Activated CD4-positive, alpha-beta T cell treated with anti-CD3 and anti-CD28 coated beads for 36 hours (primary cell): ENCODE measurements around the gene RPS6KL1. TPM values are rescaled to one million over a fixed set of nuclear protein-coding genes. Genes with fewer than 3 reads are reported as not detected.

ENCODE experiments used
- ATAC-seq: fragments of 200-7000 bp; cut with Tn5 transposase; one replicate; pipeline ENCODE4 v1.10.0; 2021; ENCODE audit warnings: mild to moderate bottlenecking, moderate library complexity
- CTCF ChIA-PET: fragments of 350-600 bp; sonication (Branson Sonifier 250); formaldehyde crosslinking; loops from one replicate; lab custom pipeline; 2021; ENCODE audit warnings: antibody characterized with exemption; lab: Charles Lee
- POLR2A ChIA-PET: fragments of 350-600 bp; sonication (Branson Sonifier 250); formaldehyde crosslinking; loops from one replicate; lab custom pipeline; 2021; ENCODE audit warnings: antibody characterized with exemption, inconsistent platforms; lab: Charles Lee
- DNase-seq: peaks from one replicate; pipeline ENCODE4 v3.0.0-alpha.2; 2020
- H3K27ac Mint-ChIP-seq: one replicate; pipeline ENCODE4 v1.8.0; 2021; ENCODE audit warnings: mixed read lengths
- H3K27me3 Mint-ChIP-seq: one replicate; pipeline ENCODE4 v1.8.0; 2021; ENCODE audit warnings: mixed read lengths
- H3K36me3 Mint-ChIP-seq: one replicate; pipeline ENCODE4 v1.8.0; 2021; ENCODE audit warnings: low read depth, mixed read lengths
- H3K4me1 Mint-ChIP-seq: one replicate; pipeline ENCODE4 v1.8.0; 2021; ENCODE audit warnings: mixed read lengths
- H3K4me3 Mint-ChIP-seq: one replicate; pipeline ENCODE4 v1.8.0; 2021; ENCODE audit warnings: mild to moderate bottlenecking, moderate library complexity, mixed read lengths
- H3K9me3 Mint-ChIP-seq: one replicate; pipeline ENCODE4 v1.8.0; 2021; ENCODE audit warnings: low read depth, mixed read lengths
- intact Hi-C, 2 experiments: fragments of 100-400 bp; cut with DNase I in 1 of 2; cut with micrococcal nuclease in 1 of 2; formaldehyde crosslinking; loops; one replicate each; pipeline versions ENCODE4 v1.14.2 to v1.15.1; 2022 to 2024; cut with DNase I, micrococcal nuclease
- total RNA-seq, 2 experiments: library from RNA; stranded (reverse); gene quantifications; one replicate each; pipeline ENCODE4 v1.2.3, GENCODE V29; 2021

The RPS6KL1 gene
- total RNA-seq, 2 experiments from 2014 or later, result 5.6 to 6.0 TPM

DNA sequence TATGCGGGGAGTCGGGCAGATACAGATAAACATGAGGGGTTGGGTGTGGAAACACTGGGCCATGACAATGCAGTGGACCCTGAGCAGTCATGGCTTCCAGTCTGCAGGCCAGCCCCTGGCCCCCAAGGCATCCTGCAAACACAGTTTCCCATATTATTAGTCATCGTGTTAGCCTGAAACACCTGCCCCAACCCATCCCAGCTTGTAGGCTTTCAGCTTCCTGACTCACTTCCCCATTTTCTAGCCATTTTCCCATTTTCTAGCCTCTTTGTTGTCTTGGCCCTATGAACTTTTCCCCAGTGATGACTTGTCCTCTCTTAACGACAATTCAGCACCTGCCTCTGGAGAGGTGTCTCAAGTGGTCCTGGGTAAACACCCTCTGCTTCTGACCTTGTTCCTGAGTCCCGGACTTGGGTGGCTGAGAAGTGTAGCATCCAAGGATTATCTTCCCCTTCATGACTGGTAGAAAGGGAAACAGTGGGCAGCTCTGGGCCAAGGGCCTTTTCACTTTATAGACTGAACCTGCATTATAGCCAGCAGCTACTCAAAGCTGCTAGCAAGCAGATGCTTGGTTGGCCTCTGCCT is 36.6 kb upstream of the RPS6KL1 start:
- CTCF ChIA-PET, result interaction anchor here (0.8 to 2.0 kb wide), 2 partner anchors 12 to 14 kb away, joined by 3 to 6 read pairs; no protein-coding TSS in a partner anchor
- intact Hi-C loops, result no loop called here
- Mint-ChIP-seq H3K4me3 (no peak overlapping the region), H3K9me3 (no peaks in the 10 kb centered on the region), H3K27me3 (peaks cover 4% of the 10 kb centered on the region), H3K36me3 (no peaks in the 10 kb centered on the region), H3K4me1 (no peaks in the 10 kb centered on the region), H3K27ac (no peak overlapping the region)
- POLR2A ChIA-PET, result interaction anchor here (0.6 kb wide), 1 partner anchor 264 kb away, joined by 3 read pairs; no protein-coding TSS in a partner anchor
- ATAC-seq (no peak), DNase-seq (no peak)

GRCh38 chr14:74956280-74957072 is 33.4 kb upstream of the RPS6KL1 start:
- ChIA-PET POLR2A (interaction anchor here (0.6 kb wide), 1 partner anchor 178 kb away, joined by 3 read pairs; no protein-coding TSS in a partner anchor), CTCF (interaction anchor here (0.6 to 0.8 kb wide), 3 partner anchors 8 to 407 kb away, joined by 3 read pairs; no protein-coding TSS in a partner anchor)
- Mint-ChIP-seq H3K27ac (no peak overlapping the region), H3K4me1 (no peaks in the 10 kb centered on the region), H3K4me3 (no peak overlapping the region), H3K27me3 (peaks cover 6% of the 10 kb centered on the region), H3K36me3 (no peaks in the 10 kb centered on the region), H3K9me3 (no peaks in the 10 kb centered on the region)
- no peak for DNase-seq
- intact Hi-C loops, result no loop called here
- ATAC-seq, result no peak

DNA sequence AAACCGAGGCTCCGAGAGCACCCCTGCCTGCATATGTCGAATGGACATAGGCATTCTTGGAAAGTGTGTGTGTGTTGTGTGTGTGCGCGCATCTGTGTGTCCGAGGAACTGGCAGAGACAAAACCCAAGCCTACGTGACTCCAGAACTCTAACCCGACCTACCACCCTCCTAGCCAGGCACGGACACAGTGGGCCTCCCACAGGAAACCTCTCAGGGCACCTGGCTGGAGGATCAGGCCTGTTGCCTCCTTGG is 32.9 kb upstream of the RPS6KL1 start:
- Mint-ChIP-seq H3K27ac (no peak overlapping the region), H3K4me1 (no peaks in the 10 kb centered on the region), H3K27me3 (peaks cover 6% of the 10 kb centered on the region), H3K4me3 (no peak overlapping the region), H3K36me3 (no peaks in the 10 kb centered on the region), H3K9me3 (no peaks in the 10 kb centered on the region)
- DNase-seq, result no peak
- intact Hi-C loops, result no loop called here
- ChIA-PET POLR2A (no interaction called here), CTCF (no interaction called here)
- no peak for ATAC-seq

- ChIA-PET POLR2A (interaction anchor here (0.8 kb wide), 1 partner anchor 9 kb away, joined by 3 read pairs; no protein-coding TSS in a partner anchor), CTCF (interaction anchor here (0.6 to 2.2 kb wide), 2 partner anchors 10 to 19 kb away, joined by 3 to 16 read pairs; no protein-coding TSS in a partner anchor)
- H3K36me3 Mint-ChIP-seq, result no peaks in the 10 kb centered on the region
- intact Hi-C loops, result loop anchor here in 1 of 2 experiments (1.0 kb wide), 1 partner anchor 9 kb away; no protein-coding TSS in a partner anchor
- H3K4me1 Mint-ChIP-seq, result no peaks in the 10 kb centered on the region
- H3K27me3 Mint-ChIP-seq, result peaks cover 6% of the 10 kb centered on the region
- no peaks in the 10 kb centered on the region for H3K9me3 Mint-ChIP-seq
- ATAC-seq (peak; percentile 77), DNase-seq (peak; percentile 49)
- H3K4me3 Mint-ChIP-seq, result peak within 1 kb of the TSS; percentile 23
- H3K27ac Mint-ChIP-seq, result no peak within 1 kb of the TSS
These were observed 32.4 kb upstream of the RPS6KL1 start, which contains the start of gene PGF for GRCh38 chr14:74955229-74956026. Gene PGF (minus strand): TSS chr14:74955597. CDS start chr14:74955242, 355 bp downstream.

- Mint-ChIP-seq H3K27me3 (peaks cover 6% of the 10 kb centered on the region), H3K4me1 (no peaks in the 10 kb centered on the region), H3K36me3 (no peaks in the 10 kb centered on the region), H3K4me3 (peak overlapping the region; percentile 23), H3K9me3 (no peaks in the 10 kb centered on the region), H3K27ac (no peak overlapping the region)
- intact Hi-C loops, result loop anchor here in 1 of 2 experiments (1.0 kb wide), 1 partner anchor 9 kb away; no protein-coding TSS in a partner anchor
- ChIA-PET CTCF (interaction anchor here (0.6 to 2.2 kb wide), 2 partner anchors 10 to 19 kb away, joined by 3 to 16 read pairs; no protein-coding TSS in a partner anchor), POLR2A (interaction anchor here (0.8 kb wide), 1 partner anchor 8 kb away, joined by 3 read pairs; no protein-coding TSS in a partner anchor)
- DNase-seq (no peak), ATAC-seq (no peak)
These were observed 31.8 kb upstream of the RPS6KL1 start for GRCh38 chr14:74954947-74955228.

DNA sequence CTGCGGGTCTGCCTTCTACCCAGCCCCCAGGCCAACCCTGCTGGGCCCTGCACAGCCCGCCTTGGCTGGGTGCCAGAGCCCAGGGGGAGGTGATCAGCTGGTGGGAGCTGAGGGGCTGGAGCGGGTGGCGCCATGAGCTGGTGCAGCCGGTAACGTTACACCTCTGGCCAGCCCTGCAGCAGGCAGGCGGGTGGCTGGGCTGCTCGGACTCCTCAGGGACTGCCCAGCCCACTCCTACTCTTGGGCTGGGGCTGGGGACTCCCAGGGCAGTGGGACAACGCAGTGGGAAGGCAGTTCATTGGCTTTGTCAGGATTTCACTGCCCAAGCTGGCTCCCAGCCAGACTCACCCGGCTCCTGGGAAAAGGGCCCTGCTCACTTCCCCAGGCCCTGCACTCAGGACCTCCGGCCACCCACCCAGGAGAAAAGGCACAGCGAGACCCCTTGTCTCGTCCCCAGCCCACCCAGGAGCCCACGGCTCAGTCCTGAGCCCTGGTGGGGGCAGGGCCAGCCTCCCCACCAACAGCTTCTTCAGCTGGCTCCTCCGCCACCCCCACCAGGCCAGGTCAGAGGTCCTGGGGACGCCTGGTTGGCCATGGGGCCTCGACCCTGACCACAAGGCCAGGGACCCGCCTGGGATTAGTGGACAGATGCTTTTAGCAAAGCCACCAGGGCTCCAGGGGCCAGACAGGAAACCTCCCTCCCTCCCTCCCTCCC is 31.3 kb upstream of the RPS6KL1 start:
- H3K4me3 Mint-ChIP-seq, result no peak overlapping the region
- ChIA-PET CTCF (interaction anchor here (2.2 kb wide), 1 partner anchor 9 kb away, joined by 16 read pairs; no protein-coding TSS in a partner anchor), POLR2A (no interaction called here)
- DNase-seq (no peak), ATAC-seq (no peak)
- peaks cover 6% of the 10 kb centered on the region for H3K27me3 Mint-ChIP-seq
- no peaks in the 10 kb centered on the region for H3K4me1 Mint-ChIP-seq
- intact Hi-C loops, result no loop called here
- H3K9me3 Mint-ChIP-seq, result no peaks in the 10 kb centered on the region
- no peak overlapping the region for H3K27ac Mint-ChIP-seq
- H3K36me3 Mint-ChIP-seq, result no peaks in the 10 kb centered on the region

- Mint-ChIP-seq H3K27me3 (peaks cover 6% of the 10 kb centered on the region), H3K27ac (no peak overlapping the region), H3K9me3 (no peaks in the 10 kb centered on the region), H3K4me1 (no peaks in the 10 kb centered on the region), H3K36me3 (no peaks in the 10 kb centered on the region), H3K4me3 (no peak overlapping the region)
- intact Hi-C loops, result no loop called here
- no peak for ATAC-seq
- CTCF ChIA-PET, result interaction anchor here (0.6 to 2.2 kb wide), 3 partner anchors 9 to 82 kb away, joined by 3 to 16 read pairs (median 4); no protein-coding TSS in a partner anchor
- DNase-seq, result no peak
- POLR2A ChIA-PET, result no interaction called here
These were observed 30.6 kb upstream of the RPS6KL1 start for GRCh38 chr14:74953686-74954085.

GRCh38 chr14:74952697-74953484 is 29.8 kb upstream of the RPS6KL1 start:
- intact Hi-C loops, result no loop called here
- Mint-ChIP-seq H3K9me3 (no peaks in the 10 kb centered on the region), H3K4me3 (no peak overlapping the region), H3K27ac (no peak overlapping the region), H3K4me1 (no peaks in the 10 kb centered on the region), H3K27me3 (peaks cover 6% of the 10 kb centered on the region), H3K36me3 (no peaks in the 10 kb centered on the region)
- ChIA-PET CTCF (interaction anchor here (0.6 to 2.2 kb wide), 5 partner anchors 8 to 92 kb away, joined by 3 to 16 read pairs (median 4); no protein-coding TSS in a partner anchor), POLR2A (no interaction called here)
- ATAC-seq, result no peak
- DNase-seq, result no peak

DNA sequence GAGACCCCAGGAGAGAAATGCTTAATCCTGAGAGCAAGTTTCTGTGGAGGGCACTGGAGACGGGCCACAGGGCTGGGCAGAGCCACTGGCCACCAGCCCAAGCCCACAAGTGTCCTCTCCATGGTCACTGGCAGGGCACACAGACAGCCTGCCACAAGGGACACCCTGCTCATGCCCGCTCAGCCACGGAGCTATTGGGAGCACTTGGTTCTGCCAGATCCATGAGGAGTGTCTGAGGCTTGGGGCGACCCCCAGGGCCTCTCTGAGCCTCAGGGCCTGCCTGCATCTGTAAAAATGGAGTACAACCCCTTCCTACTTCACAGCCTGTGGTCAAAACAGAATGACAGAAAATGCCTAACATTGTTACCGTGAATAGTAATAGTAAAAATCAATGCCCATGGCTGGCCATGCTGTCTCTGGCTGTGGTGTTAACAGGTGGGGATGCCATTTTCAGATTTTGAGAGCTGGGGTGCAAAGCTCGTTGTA is 29.2 kb upstream of the RPS6KL1 start:
- no peak for ATAC-seq
- intact Hi-C loops, result no loop called here
- H3K4me1 Mint-ChIP-seq, result no peaks in the 10 kb centered on the region
- no peaks in the 10 kb centered on the region for H3K36me3 Mint-ChIP-seq
- DNase-seq, result no peak
- ChIA-PET POLR2A (interaction anchor here (0.7 kb wide), 1 partner anchor 68 kb away, joined by 3 read pairs; no protein-coding TSS in a partner anchor), CTCF (interaction anchor here (1.2 to 1.9 kb wide), 2 partner anchors 12 to 91 kb away, joined by 3 to 6 read pairs; no protein-coding TSS in a partner anchor)
- no peak overlapping the region for H3K27ac Mint-ChIP-seq
- peaks cover 6% of the 10 kb centered on the region for H3K27me3 Mint-ChIP-seq
- no peak overlapping the region for H3K4me3 Mint-ChIP-seq
- H3K9me3 Mint-ChIP-seq, result no peaks in the 10 kb centered on the region
